Esophagus squamous epithelium (tissue), 5 donors: Measurements from ENCODE around the gene LTB. TPM values are rescaled to one million over a fixed set of nuclear protein-coding genes. Genes with fewer than 3 reads are reported as not detected.

Experiments used
- DNase-seq: peaks from one replicate; lab custom pipeline; 2025; lab: John Stamatoyannopoulos, UW
- H3K27ac ChIP-seq, 4 donors: fragments of 200-600 bp; sonication (generic); one replicate each; pipeline ENCODE4 v1.5.1; 2016 to 2019; ENCODE audit warnings: mild to moderate bottlenecking in 1 of 4
- H3K27me3 ChIP-seq, 4 donors: fragments of 200-600 bp; sonication (generic); 1 replicate in 3 of 4; 2 replicates in 1 of 4; pipeline versions ENCODE4 v1.5.1 to v1.6.0; 2017 to 2021; ENCODE audit warnings: antibody characterized with exemption in 1 of 4
- H3K36me3 ChIP-seq, 3 donors: fragments of 200-600 bp; sonication (generic); one replicate each; pipeline ENCODE4 v1.5.1; 2016 to 2019
- H3K4me1 ChIP-seq, 3 donors: fragments of 200-600 bp; sonication (generic); one replicate each; pipeline ENCODE4 v1.5.1; 2017 to 2019
- H3K4me3 ChIP-seq, 4 donors: fragments of 200-600 bp; sonication (generic); 1 replicate in 3 of 4; 2 replicates in 1 of 4; pipeline ENCODE4 v1.5.1; 2016 to 2019; ENCODE audit warnings: mild to moderate bottlenecking in 2 of 4, moderate library complexity in 1 of 4
- H3K9me3 ChIP-seq, 3 donors: fragments of 200-600 bp; sonication (generic); one replicate each; pipeline ENCODE4 v1.5.1; 2016 to 2019
- POLR2A ChIP-seq, 4 donors: fragments of 450-650 bp; IDR thresholded peaks; one replicate each; pipeline ENCODE4 v1.6.1; 2017; ENCODE audit warnings: antibody characterized with exemption in 4 of 4, mild to moderate bottlenecking in 4 of 4, moderate library complexity in 3 of 4
- WGBS, 2 donors: methylation state at CpG; one replicate each; pipeline ENCODE4 v1.1.5; 2018; 5-methylcytosine and 5-hydroxymethylcytosine counted together
- intact Hi-C: fragments of 100-400 bp; cut with DNase I; formaldehyde crosslinking; loops from one replicate; pipeline ENCODE4 v1.15.0; 2022
- total RNA-seq, 4 donors: library from RNA; depleted of rRNA; stranded (reverse); fragments of >200 nt; gene quantifications; one replicate each; pipeline ENCODE4 v1.1.0, GENCODE V29; 2016
- TF ChIP-seq, protein P1 (sequence below), 6 experiments: fragments of 450-650 bp in 4 of 6; fragments of 200-600 bp in 2 of 6; sonication (generic) in 2 of 6; IDR thresholded peaks; one replicate each; pipeline ENCODE4 v1.5.1; 2016 to 2019; ENCODE audit warnings: antibody characterized with exemption in 6 of 6, mild to moderate bottlenecking in 4 of 6, moderate library complexity in 4 of 6
- donor health status: DM: yes; HTN: yes; CAD: no.

LTB gene
- total RNA-seq, 4 donors from 2014 or later = 0.53 to 2.3 (median 1.1) TPM

DNA sequence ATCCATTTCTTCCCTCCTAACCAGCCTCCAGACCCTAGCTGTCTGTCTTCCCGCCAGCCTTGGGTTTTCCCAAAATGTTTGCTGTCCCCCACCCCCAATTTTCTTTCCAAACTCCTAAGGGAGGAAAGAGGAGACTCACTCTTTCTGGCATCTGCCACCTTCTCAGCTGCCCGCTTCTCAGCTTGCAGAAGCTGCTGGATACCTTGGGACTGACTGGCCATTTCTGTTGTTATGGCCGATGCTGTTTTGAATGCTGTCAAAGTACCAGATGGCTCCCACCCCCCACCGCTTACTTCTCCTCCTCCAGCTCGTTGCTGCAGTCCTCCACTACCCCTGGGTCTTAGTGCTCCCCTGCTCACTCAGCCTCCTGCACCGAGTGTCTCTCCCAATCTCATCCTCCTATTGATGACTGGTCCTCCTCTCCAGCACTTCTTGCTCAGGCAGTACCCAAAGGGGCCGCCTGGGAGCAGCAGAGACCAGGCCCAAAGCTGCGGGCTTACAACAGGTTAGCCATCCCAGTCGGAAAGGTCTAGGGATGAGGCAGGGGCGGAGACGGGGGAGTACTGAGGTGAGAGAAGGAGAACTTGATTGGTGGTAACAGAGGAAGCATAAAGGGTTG, 35.8 kb downstream of the LTB start, which contains the start of gene ATP6V1G2:
ATP6V1G2 (minus strand) TSS at position 270 of the 619 bp plus-strand sequence; CDS start at position 221, 49 bp downstream.
- intact Hi-C loops = loop anchor here (5.0 kb wide), 1 partner anchor 49 kb away; the partner anchor contains the start of gene MICB
- no peak for DNase-seq
- TF ChIP-seq, protein P1, sequence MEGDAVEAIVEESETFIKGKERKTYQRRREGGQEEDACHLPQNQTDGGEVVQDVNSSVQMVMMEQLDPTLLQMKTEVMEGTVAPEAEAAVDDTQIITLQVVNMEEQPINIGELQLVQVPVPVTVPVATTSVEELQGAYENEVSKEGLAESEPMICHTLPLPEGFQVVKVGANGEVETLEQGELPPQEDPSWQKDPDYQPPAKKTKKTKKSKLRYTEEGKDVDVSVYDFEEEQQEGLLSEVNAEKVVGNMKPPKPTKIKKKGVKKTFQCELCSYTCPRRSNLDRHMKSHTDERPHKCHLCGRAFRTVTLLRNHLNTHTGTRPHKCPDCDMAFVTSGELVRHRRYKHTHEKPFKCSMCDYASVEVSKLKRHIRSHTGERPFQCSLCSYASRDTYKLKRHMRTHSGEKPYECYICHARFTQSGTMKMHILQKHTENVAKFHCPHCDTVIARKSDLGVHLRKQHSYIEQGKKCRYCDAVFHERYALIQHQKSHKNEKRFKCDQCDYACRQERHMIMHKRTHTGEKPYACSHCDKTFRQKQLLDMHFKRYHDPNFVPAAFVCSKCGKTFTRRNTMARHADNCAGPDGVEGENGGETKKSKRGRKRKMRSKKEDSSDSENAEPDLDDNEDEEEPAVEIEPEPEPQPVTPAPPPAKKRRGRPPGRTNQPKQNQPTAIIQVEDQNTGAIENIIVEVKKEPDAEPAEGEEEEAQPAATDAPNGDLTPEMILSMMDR (IDR thresholded peaks at IDR 0.05) = peak; percentile 95 to 99 (median 98)
- TF ChIP-seq POLR2A (IDR thresholded peaks at IDR 0.05) = no peak
- WGBS, 2 donors = 9 to 13% methylated on average over 8 to 9 of the region's 11 CpGs
- H3K4me1 ChIP-seq = peaks cover 12 to 52% (median 17%) of the 10 kb centered on the region in 3 donors
- H3K27ac ChIP-seq = peak within 1 kb of the TSS; percentile 86 to 91 (median 88)
- no peaks in the 10 kb centered on the region for H3K27me3 ChIP-seq
- peaks cover 0 to 30% (median 3%) of the 10 kb centered on the region in 3 donors for H3K36me3 ChIP-seq
- H3K4me3 ChIP-seq = peak within 1 kb of the TSS; percentile 34 to 67 (median 46)
- H3K9me3 ChIP-seq = no peaks in the 10 kb centered on the region

DNA sequence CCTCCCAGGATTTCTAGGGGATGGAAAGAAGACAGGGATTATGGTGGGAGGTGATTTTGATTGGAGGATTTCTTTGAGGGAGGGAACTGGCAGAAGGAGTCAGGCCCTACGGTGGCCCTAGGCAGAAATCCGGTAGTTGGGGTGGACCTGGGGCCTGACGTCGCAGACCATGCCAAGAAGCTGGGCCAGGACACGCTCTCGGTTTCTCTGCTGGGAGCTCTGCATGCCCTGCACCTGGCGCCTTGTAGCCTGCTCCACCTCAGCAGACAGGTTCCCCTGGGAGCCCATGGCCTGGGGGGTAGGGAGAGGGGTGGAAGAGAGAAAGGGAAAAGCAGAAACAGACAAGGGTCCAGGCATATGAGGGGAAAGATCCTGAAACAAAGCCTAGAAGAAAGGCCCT, 36.9 kb downstream of the LTB start:
- intact Hi-C loops = loop anchor here (5.0 kb wide), 1 partner anchor 48 kb away; the partner anchor contains the start of gene MICB
- peaks cover 12 to 50% (median 20%) of the 10 kb centered on the region in 3 donors for H3K4me1 ChIP-seq

DNA sequence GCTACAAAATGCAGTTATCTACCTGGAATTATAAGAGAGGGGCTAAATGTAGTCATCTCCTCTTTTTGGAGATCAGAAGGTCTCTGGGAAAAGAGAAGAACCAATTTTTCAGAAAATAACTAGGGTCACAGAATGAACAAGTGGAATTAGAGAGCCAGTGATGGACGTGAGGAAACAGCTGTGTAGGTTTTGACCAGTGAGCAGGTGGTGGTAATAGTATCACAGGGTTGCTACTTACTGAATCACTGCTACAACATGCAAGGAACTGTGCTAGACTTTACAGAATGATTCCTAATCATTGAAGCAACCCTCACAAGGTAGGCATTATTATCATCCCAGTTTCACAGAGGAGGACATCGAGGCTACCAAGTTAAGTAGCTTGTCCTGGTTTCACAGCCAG, 37.5 kb downstream of the LTB start:
- WGBS, 2 donors = 75 to 79% methylated on average over 2 of the region's 2 CpGs
- TF ChIP-seq, protein P1 (IDR thresholded peaks at IDR 0.05) = no peak
- no peak for TF ChIP-seq POLR2A (IDR thresholded peaks at IDR 0.05)
- DNase-seq = no peak
- H3K4me1 ChIP-seq = peaks cover 18 to 56% (median 26%) of the 10 kb centered on the region in 3 donors
- H3K27ac ChIP-seq = no peak overlapping the region
- no peaks in the 10 kb centered on the region for H3K9me3 ChIP-seq
- H3K36me3 ChIP-seq = peaks cover 0 to 20% (median 4%) of the 10 kb centered on the region in 3 donors
- H3K27me3 ChIP-seq = no peaks in the 10 kb centered on the region
- H3K4me3 ChIP-seq = no peak overlapping the region
- intact Hi-C loops = loop anchor here (5.0 kb wide), 1 partner anchor 47 kb away; the partner anchor contains the start of gene MICB

More for the DNA sequence above, 36.9 kb downstream of the LTB start:
- H3K4me3 ChIP-seq = no peak overlapping the region
- H3K9me3 ChIP-seq = no peaks in the 10 kb centered on the region
- peaks cover 0 to 20% (median 0%) of the 10 kb centered on the region in 3 donors for H3K36me3 ChIP-seq
- no peak overlapping the region for H3K27ac ChIP-seq
- WGBS, 2 donors = 57 to 60% methylated on average over 7 of the region's 7 CpGs
- TF ChIP-seq, protein P1 (IDR thresholded peaks at IDR 0.05) = no peak
- no peak for TF ChIP-seq POLR2A (IDR thresholded peaks at IDR 0.05)
- no peaks in the 10 kb centered on the region for H3K27me3 ChIP-seq
- DNase-seq = no peak

DNA sequence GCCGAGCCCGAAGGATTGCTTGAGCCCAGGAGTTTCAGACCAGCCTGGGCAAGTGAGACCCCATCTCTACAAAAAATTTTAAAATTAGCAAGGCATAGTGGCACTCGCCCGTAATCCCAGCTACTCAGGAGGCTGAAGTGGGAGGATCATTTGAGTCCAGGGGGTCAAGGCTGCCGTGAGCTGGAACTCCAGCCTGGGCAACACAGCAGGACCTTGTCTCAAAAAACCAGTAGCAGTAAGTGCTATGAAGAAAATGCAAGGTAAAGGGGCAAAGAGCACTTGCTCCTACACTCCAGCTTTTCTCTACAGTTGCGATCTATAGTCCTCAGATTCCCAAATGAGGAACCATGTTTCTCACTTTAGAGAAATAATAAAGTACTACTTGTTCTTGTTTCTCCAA, 38.6 kb downstream of the LTB start:
- H3K36me3 ChIP-seq = peaks cover 4 to 20% (median 10%) of the 10 kb centered on the region in 3 donors
- H3K9me3 ChIP-seq = no peaks in the 10 kb centered on the region
- no peaks in the 10 kb centered on the region for H3K27me3 ChIP-seq
- H3K4me1 ChIP-seq = peaks cover 28 to 60% (median 36%) of the 10 kb centered on the region in 3 donors
- peak overlapping the region in 2 of 4 donors; percentile 93 to 99 for H3K27ac ChIP-seq
- 88 to 91% methylated on average over 4 to 6 of the region's 6 CpGs for WGBS, 2 donors
- TF ChIP-seq, protein P1 (IDR thresholded peaks at IDR 0.05) = no peak
- no peak for TF ChIP-seq POLR2A (IDR thresholded peaks at IDR 0.05)
- H3K4me3 ChIP-seq = no peak overlapping the region
- DNase-seq = no peak
- intact Hi-C loops = no loop called here
